ENCODE results near the gene SYCE3.

- TF ChIP-seq CTCF (IDR thresholded peaks at IDR 0.05) (no peak), POLR2A (IDR thresholded peaks at IDR 0.05) (no peak)
These were observed 44.4 kb upstream of the SYCE3 start for GRCh38 chr22:50606946-50607658.
